Memory B cell (primary cell): ENCODE results near the gene PIBF1.
"Not testable (repeated sequence)": the region's sequence is repeated elsewhere in the genome, so short reads cannot be mapped to it uniquely, and the experiment has no call there.

ENCODE experiments used
- ATAC-seq: fragments of 150-1000 bp; cut with Tn5 transposase; 2 replicates; pipeline ENCODE4 v1.10.0; 2021; ENCODE audit warnings: low read depth, mild to moderate bottlenecking, moderate library complexity
- DNase-seq, 2 donors: peaks; one replicate each; pipeline ENCODE4 v3.0.0; 2022; ENCODE audit warnings: low spot score in 2 of 2
- H3K27ac Mint-ChIP-seq: one replicate; pipeline ENCODE4 v1.8.0; 2022; ENCODE audit warnings: mild to moderate bottlenecking, moderate library complexity, mixed read lengths
- H3K27me3 Mint-ChIP-seq: one replicate; pipeline ENCODE4 v1.8.0; 2022; ENCODE audit warnings: mixed read lengths
- H3K36me3 Mint-ChIP-seq: one replicate; pipeline ENCODE4 v1.8.0; 2022; ENCODE audit warnings: mild to moderate bottlenecking, mixed read lengths
- H3K4me1 Mint-ChIP-seq: one replicate; pipeline ENCODE4 v1.8.0; 2022; ENCODE audit warnings: mixed read lengths
- H3K4me3 Mint-ChIP-seq: one replicate; pipeline ENCODE4 v1.8.0; 2022; ENCODE audit warnings: mild to moderate bottlenecking, moderate library complexity, mixed read lengths
- H3K9me3 Mint-ChIP-seq: one replicate; pipeline ENCODE4 v1.8.0; 2022; ENCODE audit warnings: mixed read lengths

PIBF1 gene

GRCh38 chr13:73036566-73036965, 254.6 kb downstream of the PIBF1 start:
- Mint-ChIP-seq H3K4me1 (no peaks in the 10 kb centered on the region), H3K27ac (no peak overlapping the region), H3K27me3 (no peaks in the 10 kb centered on the region), H3K9me3 (no peaks in the 10 kb centered on the region), H3K36me3 (no peaks in the 10 kb centered on the region), H3K4me3 (no peak overlapping the region)
- ATAC-seq = no peak
- no peak for DNase-seq

GRCh38 chr13:73038064-73038463, 256.1 kb downstream of the PIBF1 start:
- DNase-seq (no peak), ATAC-seq (no peak)
- Mint-ChIP-seq H3K4me3 (no peak overlapping the region), H3K4me1 (no peaks in the 10 kb centered on the region), H3K27ac (no peak overlapping the region), H3K36me3 (no peaks in the 10 kb centered on the region), H3K27me3 (no peaks in the 10 kb centered on the region), H3K9me3 (no peaks in the 10 kb centered on the region)

- DNase-seq (no peak), ATAC-seq (no peak)
- H3K36me3 Mint-ChIP-seq = no peaks in the 10 kb centered on the region
- H3K4me1 Mint-ChIP-seq = no peaks in the 10 kb centered on the region
- H3K9me3 Mint-ChIP-seq = no peaks in the 10 kb centered on the region
- H3K4me3 Mint-ChIP-seq = no peak overlapping the region
- no peaks in the 10 kb centered on the region for H3K27me3 Mint-ChIP-seq
- no peak overlapping the region for H3K27ac Mint-ChIP-seq
These were observed 257.5 kb downstream of the PIBF1 start for GRCh38 chr13:73039201-73040108.

- ATAC-seq (no peak), DNase-seq (no peak)
- no peaks in the 10 kb centered on the region for H3K36me3 Mint-ChIP-seq
- H3K4me3 Mint-ChIP-seq = no peak overlapping the region
- no peak overlapping the region for H3K27ac Mint-ChIP-seq
- no peaks in the 10 kb centered on the region for H3K27me3 Mint-ChIP-seq
- H3K9me3 Mint-ChIP-seq = no peaks in the 10 kb centered on the region
- no peaks in the 10 kb centered on the region for H3K4me1 Mint-ChIP-seq
These were observed 258.6 kb downstream of the PIBF1 start for GRCh38 chr13:73040484-73040883.

GRCh38 chr13:73040968-73041596, 259.1 kb downstream of the PIBF1 start:
- Mint-ChIP-seq H3K9me3 (no peaks in the 10 kb centered on the region), H3K36me3 (no peaks in the 10 kb centered on the region), H3K4me3 (no peak overlapping the region), H3K27me3 (no peaks in the 10 kb centered on the region), H3K4me1 (no peaks in the 10 kb centered on the region), H3K27ac (no peak overlapping the region)
- DNase-seq (no peak), ATAC-seq (no peak)

- ATAC-seq (no peak), DNase-seq (no peak)
- Mint-ChIP-seq H3K27me3 (no peaks in the 10 kb centered on the region), H3K4me3 (no peak overlapping the region), H3K9me3 (no peaks in the 10 kb centered on the region), H3K4me1 (no peaks in the 10 kb centered on the region), H3K27ac (no peak overlapping the region), H3K36me3 (no peaks in the 10 kb centered on the region)
These were observed 263.1 kb downstream of the PIBF1 start for GRCh38 chr13:73045031-73045430.

GRCh38 chr13:73048615-73049014, 266.7 kb downstream of the PIBF1 start:
- H3K9me3 Mint-ChIP-seq, H3K27ac Mint-ChIP-seq, H3K27me3 Mint-ChIP-seq, H3K4me3 Mint-ChIP-seq, ATAC-seq, DNase-seq, H3K36me3 Mint-ChIP-seq, H3K4me1 Mint-ChIP-seq: not testable (repeated sequence)

GRCh38 chr13:73054712-73055111, 272.8 kb downstream of the PIBF1 start:
- DNase-seq = no peak
- Mint-ChIP-seq H3K27ac (no peak overlapping the region), H3K4me3 (no peak overlapping the region), H3K27me3 (peaks cover 16% of the 10 kb centered on the region), H3K36me3 (no peaks in the 10 kb centered on the region), H3K9me3 (no peaks in the 10 kb centered on the region), H3K4me1 (peaks cover 9% of the 10 kb centered on the region)
- no peak for ATAC-seq

GRCh38 chr13:73055813-73056564, 274.1 kb downstream of the PIBF1 start:
- Mint-ChIP-seq H3K4me3 (no peak overlapping the region), H3K27me3 (peaks cover 16% of the 10 kb centered on the region), H3K36me3 (no peaks in the 10 kb centered on the region), H3K27ac (no peak overlapping the region), H3K9me3 (no peaks in the 10 kb centered on the region), H3K4me1 (peaks cover 9% of the 10 kb centered on the region)
- DNase-seq = no peak
- ATAC-seq = no peak

GRCh38 chr13:73056565-73056962, 274.6 kb downstream of the PIBF1 start:
- Mint-ChIP-seq H3K36me3 (no peaks in the 10 kb centered on the region), H3K27me3 (peaks cover 16% of the 10 kb centered on the region)
- ATAC-seq = no peak

GRCh38 chr13:73057284-73058063, 275.5 kb downstream of the PIBF1 start:
- Mint-ChIP-seq H3K9me3 (no peaks in the 10 kb centered on the region), H3K27me3 (peaks cover 16% of the 10 kb centered on the region), H3K4me3 (no peak overlapping the region), H3K4me1 (peaks cover 9% of the 10 kb centered on the region), H3K36me3 (no peaks in the 10 kb centered on the region), H3K27ac (no peak overlapping the region)
- no peak for DNase-seq
- no peak for ATAC-seq

More at GRCh38 chr13:73056565-73056962, 274.6 kb downstream of the PIBF1 start:
- H3K27ac Mint-ChIP-seq = no peak overlapping the region
- no peak overlapping the region for H3K4me3 Mint-ChIP-seq
- H3K9me3 Mint-ChIP-seq = no peaks in the 10 kb centered on the region
- H3K4me1 Mint-ChIP-seq = peaks cover 9% of the 10 kb centered on the region
- no peak for DNase-seq

- H3K4me3 Mint-ChIP-seq = peak overlapping the region; percentile 80
- DNase-seq (no peak), ATAC-seq (no peak)
- peaks cover 16% of the 10 kb centered on the region for H3K27me3 Mint-ChIP-seq
- peaks cover 9% of the 10 kb centered on the region for H3K4me1 Mint-ChIP-seq
- H3K27ac Mint-ChIP-seq = no peak overlapping the region
- H3K9me3 Mint-ChIP-seq = no peaks in the 10 kb centered on the region
- H3K36me3 Mint-ChIP-seq = no peaks in the 10 kb centered on the region
These were observed 276.1 kb downstream of the PIBF1 start for GRCh38 chr13:73058064-73058313.

- DNase-seq (no peak), ATAC-seq (peak; percentile 7)
- Mint-ChIP-seq H3K9me3 (no peaks in the 10 kb centered on the region), H3K4me1 (peaks cover 9% of the 10 kb centered on the region), H3K36me3 (no peaks in the 10 kb centered on the region), H3K27ac (peak overlapping the region; percentile 70), H3K4me3 (peak overlapping the region; percentile 80), H3K27me3 (peaks cover 16% of the 10 kb centered on the region)
These were observed 276.5 kb downstream of the PIBF1 start for GRCh38 chr13:73058432-73058735.
